ENCODE results near the gene PLEKHH2.

PLEKHH2 gene

GRCh38 chr2:43812006-43812405 lies 174.9 kb downstream of the PLEKHH2 start:
- no peak for DNase-seq (ENCODE audit: low read depth)

DNA sequence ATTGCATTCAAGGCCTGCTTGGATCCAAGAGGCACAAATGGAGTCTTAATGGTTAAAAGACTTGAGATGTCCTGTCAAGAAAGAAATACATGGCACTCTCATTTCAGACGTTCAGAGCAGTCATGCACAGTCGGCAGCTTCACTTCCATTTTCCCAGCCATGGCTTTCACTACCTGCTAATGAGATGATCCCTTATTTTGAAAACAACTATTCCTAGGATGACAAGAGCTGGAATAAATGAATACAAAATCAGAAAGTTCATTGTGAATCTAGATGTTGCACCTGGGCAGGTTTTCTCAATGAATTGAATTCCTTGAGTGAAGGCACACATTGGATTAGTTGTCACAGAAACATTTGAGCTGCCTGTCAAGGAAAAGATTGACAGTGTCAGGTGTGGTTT lies 175.9 kb downstream of the PLEKHH2 start:
- no peak for DNase-seq (ENCODE audit: low read depth)

- DNase-seq (ENCODE audit: low read depth), result no peak
Observed at GRCh38 chr2:43814711-43815110, 177.7 kb downstream of the PLEKHH2 start.

Data from non-pigmented ciliary epithelial cell (primary cell).